Smooth muscle cell of the umbilical artery (primary cell): ENCODE data around the gene EZR. TPM values are rescaled to one million over a fixed set of nuclear protein-coding genes. Genes with fewer than 3 reads are reported as not detected.

Source experiments
- total RNA-seq: library from RNA; depleted of rRNA; stranded (reverse); fragments of >200 nt; gene quantifications from 2 replicates; pipeline ENCODE4 v1.2.3, GENCODE V29; 2014

The EZR gene
- total RNA-seq, result 25.2 and 81.2 TPM in 2 replicates

DNA sequence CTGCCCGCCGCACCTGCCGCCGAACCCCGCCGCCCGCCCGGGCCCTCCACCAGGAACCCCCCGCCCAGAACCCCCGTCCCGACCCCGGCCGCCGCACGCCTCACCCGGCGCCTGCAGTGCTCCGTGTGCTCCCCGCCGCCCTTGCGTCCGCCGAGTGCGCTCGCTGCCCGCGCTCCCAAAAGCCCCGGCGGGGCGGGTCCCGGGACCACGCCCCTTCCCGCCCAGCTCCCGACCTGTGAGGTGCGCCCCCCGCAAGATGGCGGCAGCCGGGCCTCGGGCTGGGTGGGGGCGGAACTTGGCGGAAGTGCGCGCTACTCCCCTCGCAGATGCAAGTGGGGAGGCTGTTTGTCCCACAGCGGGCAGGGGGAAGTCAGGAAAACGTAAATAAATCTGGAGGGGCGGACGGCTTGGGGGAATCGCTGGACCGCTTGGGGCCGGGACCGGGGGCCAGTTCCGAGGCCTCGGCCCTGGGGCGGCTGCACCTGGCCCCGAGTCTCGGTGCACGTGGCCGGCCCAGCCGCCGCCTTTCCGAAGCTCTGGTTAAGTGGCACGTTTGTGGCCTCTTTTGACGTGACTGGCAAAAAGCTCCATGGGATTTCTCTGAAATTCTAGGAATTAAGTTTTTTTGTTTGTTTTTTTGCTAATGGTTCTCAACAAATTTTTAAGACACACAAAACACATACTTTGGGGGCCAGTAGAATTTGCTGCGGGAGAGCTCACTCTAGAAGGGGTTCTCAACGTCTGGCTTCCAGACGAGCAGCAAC, at the start of gene EZR:
Gene EZR, minus strand, starts transcription at position 156 of the 764 bp plus-strand sequence. CDS start 1,275 bp downstream, outside the sequence.

Other genes with a start within 250 kb of the EZR start
- 54.0 and 63.5 TPM in 2 replicates for gene DYNLT1, start 174.6 kb downstream of the EZR start, total RNA-seq
- gene SYTL3, start 169.3 kb downstream of the EZR start, total RNA-seq, result 0.89 and 1.7 TPM in 2 replicates
- gene RSPH3, start 180.8 kb upstream of the EZR start, total RNA-seq, result 4.5 and 6.5 TPM in 2 replicates
- gene TAGAP, start 225.6 kb upstream of the EZR start, total RNA-seq, result not detected in 2 replicates